Loucy (cell line): ENCODE measurements around the gene TNNT3.

Experiments
- H2AFZ ChIP-seq: fragments of 200-600 bp; sonication (generic); 2 replicates; pipeline ENCODE4 v1.6.0; 2016; ENCODE audit warnings: antibody characterized with exemption, mild to moderate bottlenecking, low read length, moderate library complexity
- H3F3A ChIP-seq: fragments of 200-600 bp; 2 replicates; pipeline ENCODE4 v1.6.0; 2016; ENCODE audit warnings: antibody characterized with exemption, low read depth, mild to moderate bottlenecking
- H3K27me3 ChIP-seq: fragments of 200-600 bp; sonication (generic); 2 replicates; pipeline ENCODE4 v1.6.1; 2014; ENCODE audit warnings: low read length, mild to moderate bottlenecking; ENCODE audit not compliant: insufficient read depth, poor library complexity, severe bottlenecking
- H3K36me3 ChIP-seq: fragments of 200-600 bp; sonication (generic); 2 replicates; pipeline ENCODE4 v1.6.1; 2016; ENCODE audit warnings: low read length; ENCODE audit not compliant: insufficient read depth
- H3K4me1 ChIP-seq: fragments of 200-600 bp; sonication (generic); 2 replicates; pipeline ENCODE4 v1.5.1; 2014; ENCODE audit warnings: low read length, mild to moderate bottlenecking; ENCODE audit not compliant: insufficient read depth, poor library complexity, severe bottlenecking
- H3K4me2 ChIP-seq: fragments of 200-600 bp; sonication (generic); 2 replicates; pipeline ENCODE4 v1.6.0; 2014; ENCODE audit warnings: antibody characterized with exemption, low read length, low read depth, mild to moderate bottlenecking; ENCODE audit not compliant: poor library complexity, severe bottlenecking
- H3K4me3 ChIP-seq: fragments of 200-600 bp; sonication (generic); 2 replicates; pipeline ENCODE4 v1.5.1; 2014; ENCODE audit warnings: low read length, mild to moderate bottlenecking, mixed read lengths; ENCODE audit not compliant: poor library complexity, severe bottlenecking
- H3K79me2 ChIP-seq: fragments of 200-600 bp; sonication (generic); 2 replicates; pipeline ENCODE4 v1.6.1; 2014; ENCODE audit warnings: low read length; ENCODE audit not compliant: insufficient read depth
- H3K9ac ChIP-seq: fragments of 200-600 bp; sonication (generic); 2 replicates; pipeline ENCODE4 v1.6.0; 2014; ENCODE audit warnings: mild to moderate bottlenecking, low read depth, low read length, moderate library complexity; ENCODE audit not compliant: poor library complexity, severe bottlenecking
- H3K9me2 ChIP-seq: fragments of 200-600 bp; sonication (generic); replicated peaks from 2 replicates; pipeline ENCODE4 v1.6.1; 2016; ENCODE audit warnings: low read depth, low read length, mixed read lengths
- H3K9me3 ChIP-seq: fragments of 200-600 bp; sonication (generic); 2 replicates; pipeline ENCODE4 v1.6.1; 2014; ENCODE audit warnings: mild to moderate bottlenecking, antibody characterized with exemption, low read length, low read depth; ENCODE audit not compliant: insufficient read depth
- H4K20me1 ChIP-seq: fragments of 200-600 bp; sonication (generic); 2 replicates; pipeline ENCODE4 v1.6.0; 2014; ENCODE audit warnings: antibody characterized with exemption, low read length, mild to moderate bottlenecking; ENCODE audit not compliant: insufficient read depth, poor library complexity, severe bottlenecking
- CTCF ChIP-seq: fragments of 200-600 bp; sonication (generic); conservative IDR thresholded peaks from 2 replicates; pipeline ENCODE4 v1.5.1; 2014; ENCODE audit warnings: mild to moderate bottlenecking, antibody characterized with exemption, low read length
- EZH2phosphoT487 ChIP-seq: fragments of 200-600 bp; IDR thresholded peaks from 2 replicates; pipeline ENCODE4 v1.6.1; 2018; ENCODE audit warnings: antibody characterized with exemption, mild to moderate bottlenecking, moderate library complexity, borderline replicate concordance

TNNT3 gene

GRCh38 chr11:1947592-1948237 is 28.2 kb downstream of the TNNT3 start:
- H3K36me3 ChIP-seq = no peaks in the 10 kb centered on the region
- no peaks in the 10 kb centered on the region for H3K4me1 ChIP-seq
- no peaks in the 10 kb centered on the region for H3F3A ChIP-seq
- H3K4me3 ChIP-seq = no peak overlapping the region
- H3K27me3 ChIP-seq = no peaks in the 10 kb centered on the region
- no peak overlapping the region for H2AFZ ChIP-seq
- no peak overlapping the region for H3K9ac ChIP-seq
- TF ChIP-seq CTCF = no peak
- TF ChIP-seq EZH2phosphoT487 = no peak
- H4K20me1 ChIP-seq = no peaks in the 10 kb centered on the region
- no peaks in the 10 kb centered on the region for H3K9me2 ChIP-seq
- no peak overlapping the region for H3K4me2 ChIP-seq
- no peaks in the 10 kb centered on the region for H3K79me2 ChIP-seq
- no peaks in the 10 kb centered on the region for H3K9me3 ChIP-seq

GRCh38 chr11:1948389-1948788 is 28.9 kb downstream of the TNNT3 start:
- Histone ChIP-seq H3K4me3 (no peak overlapping the region), H4K20me1 (no peaks in the 10 kb centered on the region), H3F3A (no peaks in the 10 kb centered on the region), H3K9ac (no peak overlapping the region), H3K27me3 (no peaks in the 10 kb centered on the region), H3K9me2 (no peaks in the 10 kb centered on the region), H3K4me2 (no peak overlapping the region), H3K36me3 (no peaks in the 10 kb centered on the region), H3K9me3 (no peaks in the 10 kb centered on the region), H3K4me1 (no peaks in the 10 kb centered on the region), H2AFZ (no peak overlapping the region), H3K79me2 (no peaks in the 10 kb centered on the region)
- TF ChIP-seq EZH2phosphoT487 (no peak), CTCF (no peak)

GRCh38 chr11:1949302-1949701 is 29.8 kb downstream of the TNNT3 start:
- no peaks in the 10 kb centered on the region for H3K36me3 ChIP-seq
- no peaks in the 10 kb centered on the region for H3K27me3 ChIP-seq
- TF ChIP-seq EZH2phosphoT487 (no peak), CTCF (no peak)
- H3F3A ChIP-seq = no peaks in the 10 kb centered on the region
- no peaks in the 10 kb centered on the region for H3K4me1 ChIP-seq
- no peak overlapping the region for H3K4me3 ChIP-seq
- H4K20me1 ChIP-seq = no peaks in the 10 kb centered on the region
- H3K9me2 ChIP-seq = no peaks in the 10 kb centered on the region
- H3K79me2 ChIP-seq = no peaks in the 10 kb centered on the region
- H3K9me3 ChIP-seq = no peaks in the 10 kb centered on the region
- H3K4me2 ChIP-seq = no peak overlapping the region
- no peak overlapping the region for H2AFZ ChIP-seq
- no peak overlapping the region for H3K9ac ChIP-seq
